ENCODE data around the gene ZNF615. TPM values are rescaled to one million over a fixed set of nuclear protein-coding genes. Genes with fewer than 3 reads are reported as not detected.
A peak's percentile ranks its signal among the peaks of the same experiment; 100 is the strongest.
"Not testable (repeated sequence)": the region's sequence is repeated elsewhere in the genome, so short reads cannot be mapped to it uniquely, and the experiment has no call there.

The ZNF615 gene
- total RNA-seq, 1 donor from 2014 or later: 19.5 TPM

DNA sequence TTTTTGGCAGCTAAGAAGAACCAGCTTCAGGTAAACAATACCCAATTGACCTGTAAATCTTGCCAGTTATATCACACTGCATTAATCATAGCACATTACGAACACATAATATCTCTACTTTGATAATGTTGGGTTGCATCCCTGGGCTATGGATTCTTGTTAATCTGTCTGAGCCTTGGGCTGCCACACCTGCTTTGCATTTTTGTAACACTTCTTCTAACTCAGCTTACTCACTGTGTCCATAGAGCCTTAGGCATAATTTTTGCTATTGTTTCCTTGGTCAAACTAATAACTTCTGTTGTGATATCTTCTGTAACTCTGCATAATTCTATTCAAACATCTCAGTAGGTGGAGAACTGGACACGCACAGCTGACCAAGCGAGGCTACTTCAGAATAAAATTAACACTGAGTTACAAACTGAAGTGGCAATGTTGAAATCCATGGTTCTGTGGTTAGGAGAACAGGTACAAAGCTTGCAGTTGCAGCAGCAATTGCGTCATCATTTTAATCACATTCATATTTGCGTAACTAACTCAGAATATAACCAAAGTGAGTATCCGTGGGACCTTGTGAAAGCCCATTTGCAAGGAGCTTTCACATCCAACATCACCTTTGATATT, 27.8 kb downstream of the ZNF615 start:
- no peak for DNase-seq

DNA sequence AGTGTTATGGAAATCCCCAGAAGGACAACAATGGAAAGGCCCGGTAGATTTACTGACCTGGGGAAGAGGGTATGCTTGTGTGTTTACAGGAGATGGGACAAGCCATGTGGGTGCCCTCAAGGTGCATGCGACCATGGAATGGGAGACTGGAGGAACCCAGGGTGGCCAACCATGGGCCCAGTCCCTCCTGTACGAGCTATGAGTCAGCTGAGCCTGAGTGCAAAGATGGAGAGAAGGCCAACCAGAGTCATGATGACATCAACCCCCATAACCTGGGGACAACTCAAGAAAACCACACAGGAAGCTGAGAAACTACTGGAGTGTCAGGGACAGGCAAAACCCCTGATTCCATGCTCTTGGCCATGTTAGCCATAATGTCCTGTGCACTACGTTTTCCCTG, 29.1 kb downstream of the ZNF615 start:
- no peak for DNase-seq

GRCh38 chr19:51977346-51977745, 30.7 kb downstream of the ZNF615 start:
- no peak for DNase-seq

DNA sequence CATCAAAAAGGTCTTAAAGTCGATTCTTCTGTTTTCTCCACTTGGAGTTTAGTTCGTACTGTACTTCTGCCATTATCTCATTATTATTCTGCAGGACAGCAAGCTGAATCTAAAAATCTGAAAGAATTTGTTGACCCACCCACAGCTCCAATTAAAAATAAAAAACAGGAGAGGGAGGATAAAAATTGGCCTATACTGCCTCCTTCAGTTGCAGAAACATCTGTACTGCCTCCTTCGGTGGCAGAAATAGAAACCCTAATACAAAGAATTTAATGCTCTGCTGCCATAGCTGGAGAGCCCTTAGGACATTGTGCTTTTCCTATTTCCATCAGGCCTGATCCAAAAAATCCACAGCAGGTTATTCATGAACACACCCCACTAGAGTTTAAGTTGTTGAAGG, 31.2 kb downstream of the ZNF615 start:
- no peak for DNase-seq

DNA sequence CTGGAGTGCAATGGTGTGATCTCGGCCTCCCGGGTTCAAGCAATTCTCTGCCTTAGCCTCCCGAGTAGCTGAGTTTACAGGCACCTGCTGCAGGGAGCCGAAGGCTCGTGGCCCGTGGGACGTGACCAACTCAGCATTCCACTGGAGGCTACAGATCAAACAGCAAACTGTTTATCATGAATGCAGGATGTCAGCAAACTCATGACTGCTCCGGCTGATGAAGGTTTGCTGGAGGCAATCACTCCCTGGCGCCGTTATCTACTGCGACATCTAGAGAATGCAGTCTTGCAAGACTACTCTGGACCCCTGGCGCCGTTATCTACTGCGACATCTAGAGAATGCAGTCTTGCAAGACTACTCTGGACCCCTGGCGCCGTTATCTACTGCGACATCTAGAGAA, 32.2 kb downstream of the ZNF615 start:
- not testable (repeated sequence) for DNase-seq

DNA sequence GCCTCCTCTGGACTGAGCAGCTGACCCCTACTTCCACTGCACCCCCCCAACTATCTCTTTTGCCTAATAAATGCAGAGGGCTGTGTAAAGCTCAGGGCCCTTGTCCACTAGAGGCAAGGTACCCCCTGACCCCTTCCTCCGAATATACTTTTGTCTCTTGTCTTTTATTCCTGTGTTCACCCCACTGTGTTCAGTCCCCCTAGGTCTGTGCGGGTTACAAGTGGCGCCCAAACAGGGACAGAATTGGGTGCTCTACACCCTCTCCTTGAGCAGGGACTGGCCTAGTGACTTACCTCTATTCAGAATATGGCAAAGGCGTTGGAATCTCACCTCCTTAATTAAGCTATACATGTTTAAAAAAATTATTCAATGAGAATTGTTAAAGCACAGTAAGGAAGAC, 36.4 kb downstream of the ZNF615 start:
- no peak for DNase-seq

GRCh38 chr19:51970718-51971117, 37.3 kb downstream of the ZNF615 start:
- no peak for DNase-seq

GRCh38 chr19:51965583-51965982, 42.4 kb downstream of the ZNF615 start:
- no peak for DNase-seq

- DNase-seq: not testable (repeated sequence)
Observed at GRCh38 chr19:51960621-51961233, 47.3 kb downstream of the ZNF615 start.

DNA sequence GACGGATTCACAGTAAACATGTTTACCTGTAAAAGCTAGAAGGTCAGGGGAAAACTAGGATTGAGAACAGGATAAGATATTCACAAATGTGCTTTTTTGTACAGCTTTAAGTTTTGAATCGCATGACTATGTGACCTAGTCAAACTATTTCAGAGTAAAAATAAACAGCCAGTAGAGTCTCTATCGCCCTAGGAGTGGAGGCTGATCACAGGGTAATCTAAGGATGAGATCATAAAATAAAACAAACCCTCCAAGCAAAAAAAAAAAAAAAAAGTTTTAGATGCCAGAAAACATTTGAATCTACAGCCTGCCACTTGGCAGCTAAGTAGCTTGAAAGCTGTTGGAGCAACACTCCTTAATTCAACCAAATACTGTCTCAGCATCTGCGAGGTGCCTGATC, 48.2 kb downstream of the ZNF615 start:
- peak; percentile 7 for DNase-seq

DNA sequence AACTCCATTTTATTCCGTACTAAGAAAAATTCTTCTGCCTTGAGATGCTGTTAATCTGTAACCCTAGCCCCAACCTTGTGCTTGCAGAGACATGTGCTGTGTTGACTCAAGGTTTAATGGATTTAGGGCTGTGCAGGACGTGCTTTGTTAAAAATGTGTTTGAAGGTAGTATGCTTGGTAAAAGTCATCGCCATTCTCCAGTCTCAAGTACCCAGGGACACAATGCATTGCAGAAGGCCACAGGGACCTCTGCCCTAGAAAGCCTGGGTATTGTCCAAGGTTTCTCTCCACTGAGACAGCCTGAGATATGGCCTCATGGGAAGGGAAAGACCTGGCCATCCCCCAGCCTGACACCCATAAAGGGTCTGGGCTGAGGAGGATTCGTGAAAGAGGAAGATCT, 50.2 kb downstream of the ZNF615 start:
- peak; percentile 26 for DNase-seq

DNA sequence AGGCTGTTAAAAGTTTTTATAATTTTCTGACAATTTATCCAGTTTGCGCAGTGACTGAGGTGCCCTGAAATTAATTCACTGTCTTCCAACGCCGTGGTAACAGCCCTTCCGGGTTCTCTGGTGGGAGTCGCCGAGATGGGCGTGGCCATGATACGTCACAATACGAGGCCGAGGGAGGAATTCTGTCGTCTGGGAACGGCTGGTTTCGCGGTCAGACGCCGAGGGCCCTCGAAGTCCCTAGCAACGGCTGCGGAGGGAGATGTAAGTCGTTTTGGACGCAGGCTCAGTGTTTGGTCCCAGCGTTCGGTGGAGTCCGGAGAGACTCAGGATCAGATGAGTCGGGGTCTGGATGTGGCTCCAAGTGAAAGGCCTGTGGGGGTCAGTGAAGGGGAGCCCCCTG, 59.0 kb downstream of the ZNF615 start:
- peak; percentile 88 for DNase-seq

GRCh38 chr19:51946602-51947001, 61.4 kb downstream of the ZNF615 start:
- no peak for DNase-seq

GRCh38 chr19:51944798-51945552, 63.0 kb downstream of the ZNF615 start:
- no peak for DNase-seq

Other genes with a start within 250 kb of the ZNF615 start
- gene FPR2, start 247.0 kb downstream of the ZNF615 start, total RNA-seq: 0.51 TPM
- 1.4 TPM for gene FPR3, start 213.1 kb downstream of the ZNF615 start, total RNA-seq
- gene ZNF577, start 120.3 kb downstream of the ZNF615 start, total RNA-seq: 20.0 TPM
- 15.4 TPM for gene ZNF649, start 103.2 kb downstream of the ZNF615 start, total RNA-seq
- 8.5 TPM for gene ZNF613, start 80.7 kb downstream of the ZNF615 start, total RNA-seq
- 8.7 TPM for gene ZNF350, start 21.4 kb downstream of the ZNF615 start, total RNA-seq
- 11.1 TPM for gene ZNF614, start 20.2 kb upstream of the ZNF615 start, total RNA-seq
- 14.9 TPM for gene ZNF432, start 40.6 kb upstream of the ZNF615 start, total RNA-seq
- 26.3 TPM for gene ZNF841, start 87.6 kb upstream of the ZNF615 start, total RNA-seq
- gene ZNF616, start 131.7 kb upstream of the ZNF615 start, total RNA-seq: 12.8 TPM
- gene ZNF836, start 163.4 kb upstream of the ZNF615 start, total RNA-seq: 10.6 TPM
- gene PPP2R1A, start 181.8 kb upstream of the ZNF615 start, total RNA-seq: 193 TPM

Data from tongue (tissue), 2 donors.